HG03342 (cell line): ENCODE data around the gene LIMS2.

ENCODE experiments used
- ATAC-seq: cut with Tn5 transposase; IDR thresholded peaks from one replicate; pipeline ENCODE4 v1.9.1; 2021; ENCODE audit warnings: mild to moderate bottlenecking, moderate library complexity; ENCODE audit not compliant: unreplicated experiment

LIMS2 gene

DNA sequence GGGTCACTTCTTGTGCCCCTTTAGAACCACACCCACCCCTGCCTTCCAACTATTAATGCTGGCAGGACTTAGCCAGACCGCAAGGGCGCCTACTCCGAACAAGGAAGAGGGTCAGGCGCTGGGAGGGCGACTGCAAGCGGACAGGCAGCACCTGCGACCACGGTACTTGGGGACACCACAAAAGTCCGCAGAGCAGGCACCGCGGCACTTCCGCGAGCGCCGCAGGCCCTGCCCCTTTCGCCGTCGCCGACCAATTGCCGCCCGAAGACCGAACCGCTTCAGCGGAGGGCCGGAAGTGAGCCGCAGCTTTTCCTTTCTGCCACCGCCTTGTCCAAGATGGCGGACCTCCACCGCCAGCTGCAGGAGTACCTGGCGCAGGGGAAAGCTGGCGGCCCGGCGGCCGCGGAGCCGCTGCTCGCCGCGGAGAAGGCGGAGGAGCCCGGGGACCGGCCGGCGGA is 25.9 kb upstream of the LIMS2 start, which contains the start of gene SFT2D3:
TSS of gene SFT2D3 (plus strand) at position 305 of the 458 bp plus-strand sequence. CDS start at position 337, 32 bp downstream.
- peak; percentile 70 for ATAC-seq

DNA sequence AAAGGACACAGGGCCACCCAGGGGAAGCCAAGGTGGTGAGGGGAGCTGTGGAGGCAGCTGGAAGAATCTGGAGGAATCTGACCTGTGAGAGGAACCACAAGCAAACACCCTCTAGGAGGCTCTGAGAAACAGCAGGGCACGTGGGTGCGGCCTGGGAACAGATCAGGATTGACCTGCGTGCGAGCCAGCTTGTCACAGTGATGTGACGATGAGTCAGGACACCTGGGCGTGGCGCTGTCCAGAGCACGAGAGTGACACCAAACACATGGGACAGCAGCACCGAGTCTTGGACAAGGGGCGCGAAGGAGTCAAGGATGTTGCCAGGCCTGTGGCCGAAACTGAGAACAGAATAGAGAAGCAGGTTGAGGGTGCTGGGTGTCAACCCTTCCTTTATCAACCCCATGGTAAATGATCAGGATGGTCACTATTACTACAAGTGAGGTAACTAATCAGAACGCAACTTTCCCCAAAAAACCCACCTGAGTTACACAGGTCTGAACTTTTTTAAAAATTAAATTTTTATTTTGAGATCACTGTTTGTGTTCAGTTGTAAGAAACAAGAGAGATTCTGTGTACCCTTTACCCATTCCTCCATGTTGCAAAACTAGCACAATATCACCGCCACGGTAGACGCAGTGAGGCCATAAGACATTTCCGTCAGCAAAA is 25.3 kb upstream of the LIMS2 start:
- ATAC-seq: peak; percentile 64

DNA sequence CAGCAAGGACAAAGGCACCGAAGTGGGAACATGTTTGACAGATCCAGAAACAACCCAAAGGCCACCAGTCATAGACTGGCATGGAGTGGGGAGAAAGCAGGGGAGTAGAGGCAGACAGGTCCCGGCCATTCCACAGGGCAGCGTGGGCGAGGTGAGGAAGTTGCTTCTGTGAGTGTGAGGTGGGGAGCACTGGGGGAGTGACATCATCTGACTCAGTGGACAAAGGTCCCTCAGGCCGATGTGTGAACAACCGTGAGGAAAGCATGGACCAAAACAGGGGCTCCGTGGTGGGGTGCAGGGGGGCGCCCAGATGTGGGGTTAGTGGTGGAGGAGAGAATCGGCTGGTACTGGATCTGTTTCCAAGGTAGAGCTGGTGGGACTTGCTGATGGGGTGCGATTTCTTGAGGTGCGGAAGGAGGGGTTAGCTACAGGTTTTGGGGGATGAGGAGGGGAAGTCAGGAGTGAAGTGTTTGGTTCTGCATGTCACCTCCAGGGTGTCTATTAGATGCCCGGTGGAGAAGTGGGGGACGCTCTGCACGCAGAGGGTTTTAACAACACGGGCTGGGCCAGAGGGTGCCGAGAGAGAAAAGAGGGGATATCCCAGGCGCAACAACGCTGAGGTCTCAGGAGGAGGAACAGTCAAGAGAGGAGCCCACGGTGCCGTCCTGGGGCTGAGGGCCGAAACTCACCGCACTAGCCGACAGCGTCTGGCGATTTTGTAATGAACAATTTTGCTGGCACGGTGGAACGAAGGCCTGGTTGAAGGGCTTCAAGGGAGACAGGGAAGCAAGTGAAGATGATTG is 23.4 kb upstream of the LIMS2 start:
- ATAC-seq: no peak

DNA sequence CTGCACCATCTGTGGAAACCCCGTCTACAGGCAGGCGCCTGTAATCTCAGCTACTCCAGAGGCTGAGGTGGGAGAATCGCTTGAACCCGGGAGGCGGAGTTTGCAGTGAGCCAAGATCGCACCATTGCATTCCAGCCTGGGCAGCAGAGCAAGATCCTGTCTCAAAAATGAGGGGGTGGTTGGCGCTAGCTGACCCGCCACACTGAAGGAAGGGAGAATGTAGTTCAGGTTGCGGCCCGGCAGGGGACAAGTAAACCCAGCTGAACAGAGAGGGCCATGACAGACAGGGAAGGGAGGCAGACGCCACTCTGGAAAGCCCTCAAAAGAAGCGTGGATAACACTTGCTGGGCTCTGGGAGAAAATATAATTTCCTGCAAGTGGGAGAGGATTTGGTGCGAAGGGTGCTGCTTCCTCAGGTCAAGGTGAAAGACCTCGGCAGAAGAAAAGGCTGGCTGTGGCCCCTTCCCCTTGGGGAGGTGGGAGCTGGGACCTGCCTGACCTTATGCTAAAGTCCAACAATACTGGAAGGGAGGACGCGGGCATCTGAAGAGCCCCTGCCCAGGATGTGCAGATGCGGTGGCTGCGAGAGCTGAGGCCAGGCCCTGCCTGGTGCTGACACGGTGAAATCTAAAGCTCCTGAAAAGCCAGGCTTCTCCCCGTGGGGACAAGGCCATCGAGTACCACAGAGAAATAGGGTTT is 22.3 kb upstream of the LIMS2 start:
- ATAC-seq: no peak

DNA sequence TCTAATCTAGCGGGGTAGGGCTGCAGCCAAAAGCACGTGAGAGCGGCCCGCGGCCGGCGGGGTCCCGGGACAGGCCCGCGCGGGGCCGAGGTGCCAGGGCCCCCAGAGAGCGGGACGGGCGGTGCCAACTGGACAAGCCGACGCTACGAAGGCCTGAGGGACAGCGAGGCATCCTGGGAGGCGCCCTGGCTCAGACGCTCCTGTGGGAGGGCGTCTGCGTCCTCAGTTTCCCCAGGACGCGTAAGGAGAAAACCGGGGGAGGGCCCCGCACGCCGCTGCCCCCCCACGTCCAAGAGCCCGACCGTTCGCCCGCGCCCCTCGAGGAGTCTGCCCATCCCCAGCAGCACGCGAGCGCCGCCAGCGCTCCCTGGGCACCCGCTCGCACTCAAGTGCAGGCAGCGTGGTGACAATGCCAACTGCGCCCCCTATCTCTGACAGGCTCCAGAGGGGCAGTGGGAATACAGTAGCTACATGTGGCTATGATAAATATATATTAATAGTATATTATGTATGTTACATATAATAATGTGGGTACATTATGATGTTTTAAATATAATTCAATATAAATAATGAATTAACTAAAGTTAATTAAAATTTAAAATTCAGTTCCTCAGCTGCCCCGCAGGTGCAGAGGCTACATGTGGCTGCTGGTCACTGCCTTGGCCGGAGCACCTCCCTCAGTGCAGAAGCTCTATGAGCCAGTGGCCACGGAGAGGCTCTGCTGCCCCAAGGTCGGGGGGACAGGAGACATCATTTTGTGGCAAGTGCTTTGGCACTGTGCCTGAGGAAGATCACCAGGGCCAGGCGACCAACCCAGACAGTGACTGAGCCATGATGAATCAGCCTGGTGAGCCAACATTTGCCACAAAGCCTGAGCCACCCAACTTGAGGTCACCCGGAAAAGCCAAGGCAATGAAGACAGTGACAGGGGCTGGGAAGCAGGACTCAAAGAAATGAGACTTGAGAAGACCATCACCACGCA is 20.5 kb upstream of the LIMS2 start:
- no peak for ATAC-seq

DNA sequence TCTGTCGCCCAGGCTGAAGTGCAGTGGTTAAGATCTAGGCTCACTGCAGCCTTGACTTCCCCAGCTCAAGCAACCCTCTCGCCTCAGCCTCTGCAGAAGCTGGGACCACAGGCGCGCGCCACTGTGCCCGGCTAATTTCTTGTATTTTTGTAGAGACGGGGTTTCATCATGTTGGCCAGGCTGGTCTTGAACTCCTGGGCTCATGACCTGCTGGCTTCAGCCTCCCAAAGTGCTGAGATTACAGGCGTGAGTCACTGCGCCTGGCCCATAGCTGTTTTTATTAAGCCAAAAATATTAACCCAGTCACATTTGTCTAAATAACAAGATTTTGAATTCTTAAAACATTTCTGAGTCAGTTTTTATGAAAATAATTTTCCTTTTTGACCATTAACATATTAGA is 19.7 kb upstream of the LIMS2 start:
- no peak for ATAC-seq

DNA sequence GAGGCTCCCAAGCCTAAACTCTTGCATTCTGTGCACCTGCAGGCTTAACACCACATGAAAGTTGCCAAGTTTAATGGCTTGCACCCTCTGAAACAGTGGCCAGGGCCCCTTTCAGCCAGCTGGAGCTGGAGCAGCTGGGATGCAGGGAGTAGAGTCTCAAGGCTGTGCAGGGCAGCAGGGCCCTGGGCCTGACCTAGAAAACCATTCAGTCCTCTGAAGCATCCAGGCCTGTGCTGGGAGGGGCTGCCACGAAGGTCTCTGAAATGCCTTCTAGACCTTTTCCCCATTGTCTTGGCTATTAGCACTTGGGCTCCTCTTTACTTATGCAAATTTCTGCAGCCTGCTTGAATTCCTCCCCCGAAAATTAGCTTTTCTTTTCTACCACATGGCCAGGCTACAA is 15.4 kb upstream of the LIMS2 start:
- no peak for ATAC-seq

DNA sequence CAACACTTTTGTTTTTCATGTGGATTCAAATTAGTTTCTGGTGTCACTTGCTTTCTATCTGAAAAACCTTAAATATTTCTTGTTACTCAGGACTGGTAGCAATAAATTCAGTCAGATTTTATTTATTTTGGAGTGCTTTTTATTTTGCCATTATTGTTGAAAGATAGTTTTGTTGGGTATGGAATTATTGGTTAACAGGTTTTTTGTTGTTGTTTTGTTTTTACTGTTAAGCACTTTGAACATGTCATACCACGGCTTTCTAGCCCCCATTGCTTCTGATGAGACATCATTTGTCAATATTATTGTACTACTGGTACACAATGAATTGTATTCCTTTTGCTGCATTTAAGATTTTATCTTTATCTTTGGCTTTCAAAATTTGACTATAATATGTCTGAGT is 13.1 kb upstream of the LIMS2 start:
- ATAC-seq: no peak

DNA sequence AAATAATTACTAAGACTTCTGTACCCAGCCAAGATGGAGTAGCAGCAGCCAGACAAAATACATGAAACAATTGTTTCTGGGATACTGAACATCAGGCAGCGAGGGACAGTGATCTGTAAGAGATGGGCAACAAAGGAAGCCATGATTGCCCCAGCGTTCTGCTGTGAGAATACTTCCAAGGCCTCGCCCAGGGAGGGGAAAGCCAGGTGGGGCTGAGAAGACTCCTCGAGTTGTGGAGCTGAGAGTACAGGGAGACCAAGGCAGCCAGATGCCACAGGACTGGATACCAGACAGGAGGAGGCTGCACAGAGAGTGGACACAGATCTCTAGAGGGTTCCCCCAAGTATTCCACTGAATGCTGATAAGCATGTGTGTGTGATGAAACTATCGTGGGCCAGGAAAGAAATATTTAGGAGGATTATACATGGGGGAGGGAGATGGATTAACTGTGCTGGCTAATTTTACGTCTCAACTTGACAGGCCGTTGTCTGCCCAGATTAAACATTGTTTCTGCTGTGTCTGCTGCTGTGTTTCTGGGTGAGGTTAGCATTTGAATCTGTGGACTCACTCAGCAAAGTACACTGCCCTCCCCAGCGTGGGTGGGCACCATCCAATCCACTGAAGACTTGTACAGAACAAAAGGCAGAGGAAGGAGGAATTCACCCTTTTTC is 10.2 kb upstream of the LIMS2 start:
- ATAC-seq: no peak

DNA sequence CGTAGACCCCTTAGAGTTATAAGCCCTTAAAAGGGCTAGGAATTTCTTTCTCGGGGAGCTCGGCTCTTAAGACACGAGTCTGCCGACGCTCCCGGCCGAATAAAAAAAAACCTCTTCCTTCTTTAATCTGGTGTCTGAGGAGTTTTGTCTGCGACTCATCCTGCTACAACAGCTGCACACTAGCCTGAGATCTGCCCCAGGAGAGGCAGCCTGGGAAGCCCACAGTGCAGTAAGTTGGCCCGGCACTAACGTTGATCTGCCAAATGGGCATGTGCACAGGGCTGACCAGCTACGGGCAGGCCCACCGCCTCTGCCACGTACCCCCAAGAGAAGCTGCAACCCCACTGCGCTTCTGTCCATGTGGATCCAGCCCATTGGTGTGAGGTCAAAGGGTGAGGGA is 8.4 kb upstream of the LIMS2 start:
- ATAC-seq: no peak

DNA sequence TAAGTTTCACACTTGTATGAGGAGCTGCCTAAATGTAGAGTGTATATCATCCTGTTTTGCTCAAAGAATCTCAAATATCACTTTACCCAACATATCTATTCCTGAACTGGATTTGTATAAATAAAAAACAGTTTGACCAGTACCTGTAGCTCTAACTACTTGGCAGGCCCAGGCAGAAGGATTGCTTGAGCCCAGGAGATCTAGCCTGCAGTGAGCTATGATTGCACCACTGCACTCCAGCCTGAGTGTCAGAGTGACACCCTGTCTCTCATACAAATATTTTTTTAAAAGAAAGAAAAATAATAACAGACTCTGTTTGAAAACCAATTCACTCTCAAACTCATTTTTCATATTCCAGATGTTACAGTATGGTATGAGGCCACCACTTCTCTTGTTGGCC is 7.7 kb upstream of the LIMS2 start:
- ATAC-seq: no peak

DNA sequence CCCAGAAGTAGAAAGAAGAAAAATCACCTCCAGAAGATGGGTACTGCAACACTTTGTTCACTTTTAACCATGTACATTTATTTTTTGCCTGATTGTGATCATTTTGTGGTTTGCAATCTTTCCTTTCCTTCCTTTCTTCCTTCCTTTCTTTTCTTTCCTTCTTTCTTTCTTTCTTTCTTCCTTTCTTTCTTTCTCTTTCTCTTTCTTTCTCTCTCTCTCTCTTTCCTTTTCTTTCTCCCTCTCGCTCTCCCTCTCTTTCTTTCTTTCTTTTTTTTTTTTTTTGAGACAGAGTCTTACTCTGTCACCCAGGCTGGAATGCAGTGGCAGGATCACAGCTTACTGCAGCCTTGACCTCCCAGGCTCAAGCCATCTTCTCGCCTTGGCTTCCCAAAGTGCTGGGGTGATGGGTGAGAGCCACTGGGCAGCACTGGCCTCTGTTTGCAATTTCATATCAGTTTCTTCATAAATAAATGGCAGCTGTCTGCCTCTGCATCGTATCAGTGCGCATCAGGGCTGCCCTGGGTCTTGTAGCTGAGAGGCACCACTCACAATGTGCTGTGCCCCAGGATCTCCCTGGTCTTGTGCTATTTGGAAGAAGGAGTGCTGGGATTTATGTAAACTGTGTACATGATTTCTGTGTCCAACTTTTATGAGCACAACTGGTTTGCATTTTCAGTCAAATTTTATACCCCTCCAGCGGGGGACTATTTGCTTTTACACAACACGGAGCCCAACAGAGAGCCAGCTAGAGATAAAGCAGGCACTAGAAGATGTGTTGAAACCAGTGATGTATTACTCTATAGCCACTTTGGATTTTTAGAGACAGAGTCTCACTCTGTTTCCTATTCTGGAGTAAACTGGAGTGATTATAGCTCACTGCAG is 6.9 kb upstream of the LIMS2 start:
- no peak for ATAC-seq

DNA sequence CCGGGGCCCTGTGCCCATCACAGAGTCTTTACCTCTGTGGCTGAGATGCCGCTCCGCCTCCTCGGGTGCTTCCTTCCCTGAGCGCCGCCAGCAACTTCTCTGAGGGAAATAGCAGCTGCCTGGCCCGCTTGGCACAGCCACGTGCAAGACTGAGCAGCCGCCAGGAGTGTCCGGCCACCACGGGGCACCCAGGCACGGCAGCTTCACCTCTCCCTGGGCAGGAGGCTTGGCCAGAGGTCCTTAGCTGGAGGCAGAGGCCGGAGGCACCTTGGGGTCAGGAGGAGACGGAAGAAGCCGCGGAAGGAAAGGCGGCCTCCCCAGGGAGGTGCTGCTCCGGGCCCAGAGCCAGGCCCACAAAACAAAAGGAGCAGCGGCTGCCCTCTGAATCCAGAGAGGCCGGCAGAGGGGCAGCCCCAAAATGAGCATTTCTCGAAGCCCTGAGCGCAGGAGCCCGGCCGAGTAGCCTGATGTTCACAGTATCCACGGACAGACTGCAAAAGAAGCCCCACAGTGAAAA is 6.0 kb upstream of the LIMS2 start:
- ATAC-seq: no peak

DNA sequence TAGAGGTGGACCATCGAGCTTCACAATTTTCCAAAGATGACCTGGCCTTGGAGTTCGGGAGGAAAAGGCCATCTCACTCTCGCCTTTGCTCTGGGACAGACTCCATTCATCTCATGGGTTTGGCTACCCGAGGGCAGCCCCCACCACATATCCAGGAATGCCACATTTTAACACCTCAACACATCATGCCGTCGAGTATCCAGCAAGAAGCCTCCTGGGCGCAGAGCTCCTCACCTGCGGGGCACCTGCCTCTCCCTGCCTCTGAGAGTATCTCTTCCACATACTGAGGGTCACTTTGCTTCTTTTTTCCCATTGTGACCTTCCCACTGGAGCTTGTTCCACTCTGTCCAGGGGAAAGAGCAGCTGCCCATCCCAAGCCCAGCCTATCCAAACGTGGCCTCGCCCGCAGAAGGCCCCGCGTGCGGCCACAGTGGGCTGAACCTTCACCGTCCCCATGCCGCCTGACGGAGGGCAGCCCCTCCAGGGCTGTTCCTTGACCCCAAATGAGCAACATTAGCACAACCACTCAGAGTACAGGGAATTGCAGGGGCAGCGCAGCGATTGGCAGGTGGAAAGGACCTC is 5.5 kb upstream of the LIMS2 start:
- ATAC-seq: no peak

DNA sequence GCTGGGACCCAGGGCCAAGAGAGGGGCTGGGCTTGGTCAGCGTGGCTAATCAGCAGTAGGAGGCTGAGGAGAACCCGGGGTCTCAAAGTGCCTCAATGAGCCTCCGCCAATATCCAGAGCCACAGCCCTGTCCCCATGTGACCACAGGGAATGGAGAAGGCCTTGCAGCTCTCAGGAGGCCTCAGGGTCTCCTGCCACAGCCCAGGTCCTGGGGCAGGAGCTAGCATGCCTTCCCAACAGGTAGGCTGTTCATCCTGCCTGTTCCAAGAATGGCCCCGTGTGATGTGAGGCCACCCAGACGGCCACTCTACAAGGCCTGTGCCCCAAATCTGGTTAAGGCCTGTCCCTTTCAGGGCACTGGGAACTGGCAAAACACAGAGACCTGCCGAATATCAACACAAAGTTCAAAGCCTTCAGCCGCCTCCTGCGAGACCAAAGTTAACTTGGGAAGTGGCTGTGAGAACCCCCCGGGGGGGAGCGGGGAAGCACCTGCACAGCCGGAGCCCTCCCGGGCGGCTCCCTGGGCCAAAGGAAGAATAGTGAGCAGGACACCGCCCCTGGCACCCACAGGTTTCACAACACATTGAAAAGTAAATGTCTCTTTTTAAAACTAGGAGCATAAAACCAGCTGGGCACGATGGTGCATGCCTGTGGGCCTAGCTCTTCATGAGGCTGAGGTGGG is 4.5 kb upstream of the LIMS2 start:
- ATAC-seq: no peak

DNA sequence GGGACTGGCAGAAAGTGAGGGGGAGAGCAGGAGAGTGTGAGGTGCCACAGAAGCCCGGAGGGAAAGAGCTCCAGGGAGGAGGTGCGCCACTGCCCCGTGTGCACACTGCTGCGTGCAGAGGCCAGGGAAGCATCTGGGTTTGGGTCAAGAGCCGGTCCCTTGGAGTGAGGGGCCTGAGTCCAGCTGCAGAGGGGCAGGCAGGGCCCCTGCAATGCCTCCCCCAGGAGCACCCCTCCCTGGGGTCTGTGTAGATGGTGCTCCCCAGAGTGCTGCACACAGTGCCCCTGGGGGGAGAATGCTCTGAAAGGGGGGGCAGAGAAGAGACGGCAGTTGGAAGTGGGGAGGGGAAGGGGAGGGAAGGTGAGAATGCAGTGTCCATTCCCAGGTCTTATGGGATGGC is 3.7 kb upstream of the LIMS2 start:
- ATAC-seq: no peak

DNA sequence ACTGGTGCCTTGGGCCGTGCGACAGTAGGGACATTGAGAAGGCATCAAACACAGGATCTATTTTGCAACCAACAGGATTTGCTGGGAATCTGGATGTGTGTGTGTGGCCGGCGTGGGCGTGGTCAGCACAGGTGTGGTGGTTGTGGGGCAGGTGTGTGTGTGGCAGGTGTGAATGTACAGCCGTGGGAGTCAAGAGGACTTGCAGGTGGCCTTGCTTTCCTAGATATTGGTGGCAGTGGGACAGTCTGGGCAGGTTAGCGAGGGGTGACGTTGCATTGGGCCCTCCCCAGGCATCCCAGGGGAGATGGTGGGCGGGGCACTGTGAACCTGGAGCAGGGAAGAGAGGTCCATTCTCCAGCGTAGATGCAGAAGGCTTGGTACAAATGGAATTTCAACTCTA is 3.2 kb upstream of the LIMS2 start:
- no peak for ATAC-seq

DNA sequence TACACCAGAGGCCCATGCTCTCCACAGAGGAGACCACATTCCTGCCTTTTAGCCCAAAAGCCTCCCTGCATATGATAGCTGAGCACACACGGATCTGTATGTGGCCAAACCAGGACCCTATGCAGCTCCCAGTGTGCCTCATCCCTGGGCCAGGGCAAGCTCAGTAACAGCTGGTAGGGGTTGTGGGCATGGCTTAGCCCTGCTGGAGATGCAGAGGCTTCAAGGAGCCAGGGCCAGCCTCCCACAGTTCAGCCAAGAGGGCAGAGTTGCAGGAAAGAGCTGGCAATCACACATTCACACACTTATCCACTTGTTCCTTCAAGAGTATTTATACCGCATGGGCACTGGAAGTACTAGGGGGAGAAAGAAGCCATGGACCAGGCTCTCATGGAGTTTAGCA is 1.6 kb upstream of the LIMS2 start:
- ATAC-seq: no peak
